HG02938 (cell line): ENCODE data around the gene TAF11L5.
"Not testable (repeated sequence)": the region's sequence is repeated elsewhere in the genome, so short reads cannot be mapped to it uniquely, and the experiment has no call there.

Source experiments
- ATAC-seq: cut with Tn5 transposase; IDR thresholded peaks from one replicate; pipeline ENCODE4 v1.9.1; 2021; ENCODE audit warnings: mild to moderate bottlenecking, moderate library complexity; ENCODE audit not compliant: unreplicated experiment

The TAF11L5 gene

GRCh38 chr5:17524935-17525334 lies at the start of gene TAF11L5:
TAF11L5 (plus strand) TSS chr5:17525235.
- not testable (repeated sequence) for ATAC-seq

- ATAC-seq = no peak
Measured at GRCh38 chr5:17477043-17477442, 48.0 kb upstream of the TAF11L5 start.

- no peak for ATAC-seq
Measured at GRCh38 chr5:17477573-17478265, 47.3 kb upstream of the TAF11L5 start.

GRCh38 chr5:17481378-17481777 lies 43.7 kb upstream of the TAF11L5 start:
- no peak for ATAC-seq

- no peak for ATAC-seq
Measured at GRCh38 chr5:17482790-17483189, 42.2 kb upstream of the TAF11L5 start.

GRCh38 chr5:17486464-17487173 lies 38.4 kb upstream of the TAF11L5 start:
- ATAC-seq = not testable (repeated sequence)

- ATAC-seq = no peak
Measured at GRCh38 chr5:17487174-17487512, 37.9 kb upstream of the TAF11L5 start.

GRCh38 chr5:17491257-17491656 lies 33.8 kb upstream of the TAF11L5 start:
- not testable (repeated sequence) for ATAC-seq

GRCh38 chr5:17492770-17493169 lies 32.3 kb upstream of the TAF11L5 start:
- no peak for ATAC-seq

- no peak for ATAC-seq
Measured at GRCh38 chr5:17497446-17497845, 27.6 kb upstream of the TAF11L5 start.

GRCh38 chr5:17497931-17498330 lies 27.1 kb upstream of the TAF11L5 start, which contains the start of gene TAF11L2:
TAF11L2 (plus strand) TSS chr5:17498231.
- ATAC-seq = not testable (repeated sequence)

GRCh38 chr5:17511775-17512325 lies 13.2 kb upstream of the TAF11L5 start:
- ATAC-seq = no peak

- ATAC-seq = not testable (repeated sequence)
Measured at GRCh38 chr5:17517526-17517925, 7.5 kb upstream of the TAF11L5 start.

GRCh38 chr5:17518067-17518466 lies 7.0 kb upstream of the TAF11L5 start, which contains the start of gene TAF11L3:
TAF11L3 (plus strand) TSS chr5:17518367.
- ATAC-seq = not testable (repeated sequence)

- ATAC-seq = not testable (repeated sequence)
Measured at GRCh38 chr5:17519508-17519907, 5.5 kb upstream of the TAF11L5 start.

GRCh38 chr5:17521501-17521900 lies 3.5 kb upstream of the TAF11L5 start, which contains the start of gene TAF11L4:
TAF11L4 (plus strand) TSS chr5:17521801.
- not testable (repeated sequence) for ATAC-seq

GRCh38 chr5:17526504-17526903 lies 1.5 kb downstream of the TAF11L5 start:
- not testable (repeated sequence) for ATAC-seq

- ATAC-seq = not testable (repeated sequence)
Measured at GRCh38 chr5:17528369-17528768, 3.3 kb downstream of the TAF11L5 start, which contains the start of gene TAF11L6. TAF11L6 (plus strand) TSS chr5:17528669.
